HepG2 (cell line): ENCODE measurements around the gene METTL26. TPM values are rescaled to one million over a fixed set of nuclear protein-coding genes. Genes with fewer than 3 reads are reported as not detected.

Source experiments
- BHLHE40 ChIP-seq: IDR thresholded peaks from 2 replicates; pipeline ENCODE4 v1.6.1; 2011; ENCODE audit warnings: low read length, improper control_type of control experiment
- RBM39 ChIP-seq: fragments of 200-400 bp; formaldehyde crosslinking; IDR thresholded peaks from one replicate; pipeline ENCODE4 v1.6.1; 2018; ENCODE audit warnings: antibody characterized with exemption, mild to moderate bottlenecking, low read depth, low read length; ENCODE audit not compliant: poor library complexity, severe bottlenecking
- REPIN1 ChIP-seq: sonication (generic); formaldehyde crosslinking; IDR thresholded peaks from 2 replicates; pipeline ENCODE4 v1.8.0; 2022; ENCODE audit warnings: missing genetic modification reagents, low read depth, mild to moderate bottlenecking, borderline replicate concordance
- RFX3 ChIP-seq: IDR thresholded peaks from 2 replicates; pipeline ENCODE4 v1.6.1; 2016; ENCODE audit warnings: missing biosample characterization, missing genetic modification reagents
- RXRB ChIP-seq: IDR thresholded peaks from 2 replicates; pipeline ENCODE4 v1.6.1; 2016; ENCODE audit warnings: borderline replicate concordance, missing genetic modification reagents, missing compliant biosample characterization
- SNRNP70 ChIP-seq: fragments of 200-400 bp; formaldehyde crosslinking; IDR thresholded peaks from 2 replicates; pipeline ENCODE4 v1.6.1; 2017; ENCODE audit warnings: mild to moderate bottlenecking, low read depth, low read length, moderate library complexity
- SYNCRIP ChIP-seq: fragments of 200-400 bp; formaldehyde crosslinking; IDR thresholded peaks from 2 replicates; pipeline ENCODE4 v1.6.1; 2018; ENCODE audit warnings: mild to moderate bottlenecking, low read depth, low read length; ENCODE audit not compliant: insufficient read depth
- TOPORS ChIP-seq: sonication (generic); formaldehyde crosslinking; IDR thresholded peaks from 2 replicates; pipeline ENCODE4 v1.8.0; 2023; ENCODE audit warnings: mild to moderate bottlenecking, missing genetic modification reagents
- ZFAT ChIP-seq: sonication (generic); formaldehyde crosslinking; conservative IDR thresholded peaks from 2 replicates; pipeline ENCODE4 v1.8.1; 2023; ENCODE audit warnings: missing genetic modification reagents, inconsistent platforms
- ZNF282 ChIP-seq: fragments of 450-650 bp; IDR thresholded peaks from 2 replicates; pipeline ENCODE4 v1.6.1; 2018; ENCODE audit not compliant: partially characterized antibody
- ZNF644 ChIP-seq: IDR thresholded peaks from 2 replicates; pipeline ENCODE4 v1.6.1; 2016; ENCODE audit warnings: low read depth
- ZNF713 ChIP-seq: sonication (generic); formaldehyde crosslinking; IDR thresholded peaks from 2 replicates; pipeline ENCODE4 v1.4.0; 2020; ENCODE audit warnings: mild to moderate bottlenecking, missing genetic modification reagents
- ZNF737 ChIP-seq: sonication (generic); formaldehyde crosslinking; IDR thresholded peaks from 2 replicates; pipeline ENCODE4 v1.5.0; 2020; ENCODE audit warnings: missing genetic modification reagents, mild to moderate bottlenecking, borderline replicate concordance
- polyA plus RNA-seq, 8 experiments: library from polyadenylated mRNA; depleted of rRNA in 3 of 8; stranded (reverse) in 7 of 8; unstranded in 1 of 8; fragments of >200 nt; fragmentation: Illumina TruSeq in 4 of 8; extraction: Trizol in 4 of 8; gene quantifications; 2 replicates each; pipeline versions ENCODE4 v1.2.1 to v1.2.3, GENCODE V29; 2011 to 2016; ENCODE audit warnings: low read depth in 4 of 8, missing spikeins in 1 of 8, mixed read lengths in 1 of 8; ENCODE audit not compliant: insufficient read depth in 1 of 8
- total RNA-seq, 5 experiments: library from RNA; depleted of rRNA; stranded (reverse); fragments of >200 nt; fragmentation: Illumina TruSeq; extraction: Trizol; gene quantifications; 2 replicates each; pipeline ENCODE4 v1.2.3, GENCODE V29; 2016; ENCODE audit warnings: low read depth in 1 of 5
- TF ChIP-seq, protein P1 (sequence below): IDR thresholded peaks from 2 replicates; pipeline ENCODE4 v1.6.1; 2016; ENCODE audit warnings: low read depth
- TF ChIP-seq, protein P2 (sequence below): sonication (generic); formaldehyde crosslinking; IDR thresholded peaks from 2 replicates; pipeline ENCODE4 v1.8.0; 2022; ENCODE audit warnings: missing genetic modification reagents, mild to moderate bottlenecking, borderline replicate concordance
- TF ChIP-seq, protein P3 (sequence below): sonication (generic); formaldehyde crosslinking; IDR thresholded peaks from 2 replicates; pipeline ENCODE4 v1.9.0; 2021; ENCODE audit warnings: mild to moderate bottlenecking, missing genetic modification reagents

The METTL26 gene
- total and polyA plus RNA-seq, 2 of the 13 experiments (the other 11 are each of a cell fraction or from before 2014, with no cell fraction given) = 65.5 to 70.1 TPM

DNA sequence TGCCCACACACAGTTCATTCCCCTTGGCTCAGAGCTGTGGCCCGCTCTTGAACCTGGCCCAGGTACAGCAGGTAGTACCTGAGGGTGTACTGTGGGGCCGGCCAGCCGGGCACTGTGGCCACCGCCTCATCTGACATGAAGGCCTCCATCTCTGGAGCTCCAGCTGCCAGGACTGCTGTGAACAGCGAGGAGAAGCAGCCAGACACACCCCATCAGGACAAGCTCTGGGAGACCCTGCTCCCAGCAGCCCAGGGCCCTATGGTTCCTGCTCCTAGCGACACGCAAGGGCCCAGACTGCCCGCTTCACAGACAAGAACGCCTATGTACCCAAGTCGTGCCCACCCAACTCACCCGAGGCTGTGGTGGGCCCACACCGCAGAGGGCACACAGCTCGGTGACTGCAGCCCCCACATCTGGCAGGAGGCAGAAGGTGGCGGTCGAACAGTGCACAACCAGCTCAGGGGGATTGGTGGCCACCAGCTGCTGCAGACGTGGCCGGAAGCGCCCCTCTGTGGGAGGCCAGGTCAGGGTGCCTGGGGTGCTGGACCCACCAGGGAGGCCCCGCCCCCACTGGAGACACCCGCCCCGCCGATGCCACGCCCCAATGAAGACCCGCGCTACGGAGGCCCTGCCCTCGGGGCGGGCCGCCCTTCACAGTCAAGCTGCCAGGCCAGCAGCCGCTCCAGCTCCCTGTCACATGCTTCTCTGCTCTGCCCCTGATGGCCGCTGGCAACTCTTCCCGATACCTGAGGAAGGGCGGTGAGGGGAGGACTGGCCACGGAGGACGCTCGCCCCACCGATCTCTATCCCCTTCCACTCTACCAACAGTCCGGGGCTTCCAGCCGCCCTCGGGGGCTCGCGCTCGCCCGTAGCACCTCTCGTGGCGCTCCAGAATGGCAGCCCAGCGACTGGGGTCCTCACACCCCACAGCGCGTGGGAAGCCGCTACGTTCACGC, 43.0 kb upstream of the METTL26 start (continued):
- TF ChIP-seq, protein P1, sequence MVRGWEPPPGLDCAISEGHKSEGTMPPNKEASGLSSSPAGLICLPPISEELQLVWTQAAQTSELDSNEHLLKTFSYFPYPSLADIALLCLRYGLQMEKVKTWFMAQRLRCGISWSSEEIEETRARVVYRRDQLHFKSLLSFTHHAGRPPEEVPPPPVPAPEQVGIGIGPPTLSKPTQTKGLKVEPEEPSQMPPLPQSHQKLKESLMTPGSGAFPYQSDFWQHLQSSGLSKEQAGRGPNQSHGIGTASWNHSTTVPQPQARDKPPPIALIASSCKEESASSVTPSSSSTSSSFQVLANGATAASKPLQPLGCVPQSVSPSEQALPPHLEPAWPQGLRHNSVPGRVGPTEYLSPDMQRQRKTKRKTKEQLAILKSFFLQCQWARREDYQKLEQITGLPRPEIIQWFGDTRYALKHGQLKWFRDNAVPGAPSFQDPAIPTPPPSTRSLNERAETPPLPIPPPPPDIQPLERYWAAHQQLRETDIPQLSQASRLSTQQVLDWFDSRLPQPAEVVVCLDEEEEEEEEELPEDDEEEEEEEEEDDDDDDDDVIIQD (CRISPR knock-in tag) = no peak
- no peak for TF ChIP-seq ZFAT (CRISPR knock-in tag)
- TF ChIP-seq SNRNP70 = no peak
- TF ChIP-seq BHLHE40 = no peak
- TF ChIP-seq ZNF644 = no peak
- no peak for TF ChIP-seq ZNF737 (CRISPR knock-in tag)
- no peak for TF ChIP-seq SYNCRIP
- no peak for TF ChIP-seq TOPORS (CRISPR knock-in tag)
- no peak for TF ChIP-seq RFX3 (CRISPR knock-in tag)
- peak; percentile 11 for TF ChIP-seq RBM39
- TF ChIP-seq, protein P2, sequence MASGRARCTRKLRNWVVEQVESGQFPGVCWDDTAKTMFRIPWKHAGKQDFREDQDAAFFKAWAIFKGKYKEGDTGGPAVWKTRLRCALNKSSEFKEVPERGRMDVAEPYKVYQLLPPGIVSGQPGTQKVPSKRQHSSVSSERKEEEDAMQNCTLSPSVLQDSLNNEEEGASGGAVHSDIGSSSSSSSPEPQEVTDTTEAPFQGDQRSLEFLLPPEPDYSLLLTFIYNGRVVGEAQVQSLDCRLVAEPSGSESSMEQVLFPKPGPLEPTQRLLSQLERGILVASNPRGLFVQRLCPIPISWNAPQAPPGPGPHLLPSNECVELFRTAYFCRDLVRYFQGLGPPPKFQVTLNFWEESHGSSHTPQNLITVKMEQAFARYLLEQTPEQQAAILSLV (CRISPR knock-in tag) = peak; percentile 79; the same call in 1 of the 2 replicates
- TF ChIP-seq REPIN1 (CRISPR knock-in tag) = no peak
- TF ChIP-seq ZNF282 = no peak
- TF ChIP-seq RXRB (CRISPR knock-in tag) = peak; percentile 24; the same call in 1 of the 2 replicates
- TF ChIP-seq, protein P3, sequence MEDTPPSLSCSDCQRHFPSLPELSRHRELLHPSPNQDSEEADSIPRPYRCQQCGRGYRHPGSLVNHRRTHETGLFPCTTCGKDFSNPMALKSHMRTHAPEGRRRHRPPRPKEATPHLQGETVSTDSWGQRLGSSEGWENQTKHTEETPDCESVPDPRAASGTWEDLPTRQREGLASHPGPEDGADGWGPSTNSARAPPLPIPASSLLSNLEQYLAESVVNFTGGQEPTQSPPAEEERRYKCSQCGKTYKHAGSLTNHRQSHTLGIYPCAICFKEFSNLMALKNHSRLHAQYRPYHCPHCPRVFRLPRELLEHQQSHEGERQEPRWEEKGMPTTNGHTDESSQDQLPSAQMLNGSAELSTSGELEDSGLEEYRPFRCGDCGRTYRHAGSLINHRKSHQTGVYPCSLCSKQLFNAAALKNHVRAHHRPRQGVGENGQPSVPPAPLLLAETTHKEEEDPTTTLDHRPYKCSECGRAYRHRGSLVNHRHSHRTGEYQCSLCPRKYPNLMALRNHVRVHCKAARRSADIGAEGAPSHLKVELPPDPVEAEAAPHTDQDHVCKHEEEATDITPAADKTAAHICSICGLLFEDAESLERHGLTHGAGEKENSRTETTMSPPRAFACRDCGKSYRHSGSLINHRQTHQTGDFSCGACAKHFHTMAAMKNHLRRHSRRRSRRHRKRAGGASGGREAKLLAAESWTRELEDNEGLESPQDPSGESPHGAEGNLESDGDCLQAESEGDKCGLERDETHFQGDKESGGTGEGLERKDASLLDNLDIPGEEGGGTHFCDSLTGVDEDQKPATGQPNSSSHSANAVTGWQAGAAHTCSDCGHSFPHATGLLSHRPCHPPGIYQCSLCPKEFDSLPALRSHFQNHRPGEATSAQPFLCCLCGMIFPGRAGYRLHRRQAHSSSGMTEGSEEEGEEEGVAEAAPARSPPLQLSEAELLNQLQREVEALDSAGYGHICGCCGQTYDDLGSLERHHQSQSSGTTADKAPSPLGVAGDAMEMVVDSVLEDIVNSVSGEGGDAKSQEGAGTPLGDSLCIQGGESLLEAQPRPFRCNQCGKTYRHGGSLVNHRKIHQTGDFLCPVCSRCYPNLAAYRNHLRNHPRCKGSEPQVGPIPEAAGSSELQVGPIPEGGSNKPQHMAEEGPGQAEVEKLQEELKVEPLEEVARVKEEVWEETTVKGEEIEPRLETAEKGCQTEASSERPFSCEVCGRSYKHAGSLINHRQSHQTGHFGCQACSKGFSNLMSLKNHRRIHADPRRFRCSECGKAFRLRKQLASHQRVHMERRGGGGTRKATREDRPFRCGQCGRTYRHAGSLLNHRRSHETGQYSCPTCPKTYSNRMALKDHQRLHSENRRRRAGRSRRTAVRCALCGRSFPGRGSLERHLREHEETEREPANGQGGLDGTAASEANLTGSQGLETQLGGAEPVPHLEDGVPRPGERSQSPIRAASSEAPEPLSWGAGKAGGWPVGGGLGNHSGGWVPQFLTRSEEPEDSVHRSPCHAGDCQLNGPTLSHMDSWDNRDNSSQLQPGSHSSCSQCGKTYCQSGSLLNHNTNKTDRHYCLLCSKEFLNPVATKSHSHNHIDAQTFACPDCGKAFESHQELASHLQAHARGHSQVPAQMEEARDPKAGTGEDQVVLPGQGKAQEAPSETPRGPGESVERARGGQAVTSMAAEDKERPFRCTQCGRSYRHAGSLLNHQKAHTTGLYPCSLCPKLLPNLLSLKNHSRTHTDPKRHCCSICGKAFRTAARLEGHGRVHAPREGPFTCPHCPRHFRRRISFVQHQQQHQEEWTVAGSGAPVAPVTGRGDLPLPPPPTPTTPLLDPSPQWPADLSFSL (CRISPR knock-in tag) = no peak
- no peak for TF ChIP-seq ZNF713
